Thyroid gland (tissue), 4 donors: ENCODE measurements around the gene MMP11. TPM values are rescaled to one million over a fixed set of nuclear protein-coding genes. Genes with fewer than 3 reads are reported as not detected.
A peak's percentile ranks its signal among the peaks of the same experiment; 100 is the strongest.

Experiments used
- DNase-seq, 2 donors: peaks; one replicate each; pipeline ENCODE4 v3.0.0-alpha.2; 2019
- H3K27ac ChIP-seq, 3 donors: fragments of 200-600 bp; sonication (generic); 1 replicate in 2 of 3; 2 replicates in 1 of 3; pipeline ENCODE4 v1.5.1; 2016 to 2019; ENCODE audit warnings: mild to moderate bottlenecking in 1 of 3, moderate library complexity in 1 of 3
- H3K27me3 ChIP-seq: fragments of 200-600 bp; sonication (generic); one replicate; pipeline ENCODE4 v1.5.1; 2019
- H3K36me3 ChIP-seq, 2 donors: fragments of 200-600 bp; sonication (generic); one replicate each; pipeline ENCODE4 v1.5.1; 2016 to 2019
- H3K4me1 ChIP-seq, 2 donors: fragments of 200-600 bp; sonication (generic); one replicate each; pipeline ENCODE4 v1.5.1; 2017 to 2019
- H3K4me3 ChIP-seq, 3 donors: fragments of 200-600 bp; sonication (generic); replicated peaks in 1 of 3; 1 replicate in 2 of 3; 2 replicates in 1 of 3; pipeline ENCODE4 v1.5.1; 2016; ENCODE audit warnings: mild to moderate bottlenecking in 1 of 3
- H3K9me3 ChIP-seq: fragments of 200-600 bp; sonication (generic); one replicate; pipeline ENCODE4 v1.5.1; 2017
- CTCF ChIP-seq, 6 experiments: fragments of 200-600 bp in 3 of 6; fragments of 450-650 bp in 3 of 6; sonication (generic) in 3 of 6; IDR thresholded peaks; one replicate each; pipeline ENCODE4 v1.5.1; 2016 to 2019; ENCODE audit warnings: antibody characterized with exemption in 6 of 6, mild to moderate bottlenecking in 2 of 6, inconsistent platforms in 1 of 6, moderate library complexity in 1 of 6
- POLR2A ChIP-seq, 2 donors: fragments of 450-650 bp; IDR thresholded peaks; one replicate each; pipeline ENCODE4 v1.6.1; 2017; ENCODE audit warnings: antibody characterized with exemption in 2 of 2, mild to moderate bottlenecking in 2 of 2, moderate library complexity in 1 of 2
- WGBS, 2 donors: methylation state at CpG; one replicate each; pipeline ENCODE4 v1.1.5; 2017; 5-methylcytosine and 5-hydroxymethylcytosine counted together
- intact Hi-C: fragments of 100-400 bp; cut with DNase I; formaldehyde crosslinking; loops from one replicate; pipeline ENCODE4 v1.15.1; 2023
- total RNA-seq, 4 donors: library from RNA; depleted of rRNA; stranded (reverse); fragments of >200 nt; gene quantifications; one replicate each; pipeline ENCODE4 v1.2.3, GENCODE V29; 2016

Gene MMP11
- total RNA-seq, 4 donors from 2014 or later, result 0.38 to 2.3 (median 1.7) TPM

- TF ChIP-seq POLR2A (IDR thresholded peaks at IDR 0.05) (no peak), CTCF (IDR thresholded peaks at IDR 0.05) (no peak)
- DNase-seq, result no peak
- peaks cover 22 to 43% of the 10 kb centered on the region in 2 donors for H3K36me3 ChIP-seq
- H3K9me3 ChIP-seq, result no peaks in the 10 kb centered on the region
- H3K27ac ChIP-seq, result no peak overlapping the region
- H3K4me1 ChIP-seq, result peaks cover 0 to 6% of the 10 kb centered on the region in 2 donors
- no peak overlapping the region for H3K4me3 ChIP-seq
- intact Hi-C loops, result no loop called here
- H3K27me3 ChIP-seq, result no peaks in the 10 kb centered on the region
- 80 to 83% methylated on average over 10 of the region's 10 CpGs for WGBS, 2 donors
These were observed 43.0 kb downstream of the MMP11 start for GRCh38 chr22:23815541-23816155.

GRCh38 chr22:23816156-23816976 is 43.7 kb downstream of the MMP11 start:
- TF ChIP-seq POLR2A (IDR thresholded peaks at IDR 0.05) (no peak), CTCF (IDR thresholded peaks at IDR 0.05) (no peak)
- no peaks in the 10 kb centered on the region for H3K27me3 ChIP-seq
- 83 to 90% methylated on average over 15 to 18 of the region's 18 CpGs for WGBS, 2 donors

DNA sequence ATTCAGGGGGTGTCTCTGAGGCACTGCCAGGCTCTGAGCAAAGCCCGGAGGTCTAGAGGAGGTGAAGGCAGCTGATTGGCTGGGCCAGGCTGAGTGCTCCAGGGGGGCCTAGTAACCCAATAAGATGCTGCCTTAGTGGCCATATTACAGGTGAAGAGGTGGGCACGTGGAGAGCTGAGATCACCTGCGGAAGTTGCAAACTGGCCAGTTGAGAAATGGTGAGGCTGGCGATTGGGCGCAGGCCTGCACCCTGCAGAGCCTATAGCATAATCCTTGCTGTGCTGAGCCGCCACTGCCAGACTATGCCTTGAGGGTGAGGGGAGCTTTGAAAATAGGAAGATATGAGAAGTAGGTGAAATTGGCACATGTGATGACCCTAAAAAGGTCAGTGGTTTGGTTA is 44.5 kb downstream of the MMP11 start:
- Histone ChIP-seq H3K9me3 (no peaks in the 10 kb centered on the region), H3K27ac (no peak overlapping the region), H3K36me3 (peaks cover 22 to 45% of the 10 kb centered on the region in 2 donors), H3K4me1 (peaks cover 0 to 18% of the 10 kb centered on the region in 2 donors), H3K4me3 (no peak overlapping the region), H3K27me3 (no peaks in the 10 kb centered on the region)
- DNase-seq, result no peak
- intact Hi-C loops, result no loop called here
- TF ChIP-seq CTCF (IDR thresholded peaks at IDR 0.05) (no peak), POLR2A (IDR thresholded peaks at IDR 0.05) (no peak)
- 90 to 97% methylated on average over 5 to 6 of the region's 6 CpGs for WGBS, 2 donors

More at GRCh38 chr22:23816156-23816976, 43.7 kb downstream of the MMP11 start:
- H3K27ac ChIP-seq, result no peak overlapping the region
- no peak overlapping the region for H3K4me3 ChIP-seq
- H3K9me3 ChIP-seq, result no peaks in the 10 kb centered on the region
- peaks cover 0 to 13% of the 10 kb centered on the region in 2 donors for H3K4me1 ChIP-seq
- H3K36me3 ChIP-seq, result peaks cover 22 to 47% of the 10 kb centered on the region in 2 donors
- no peak for DNase-seq
- intact Hi-C loops, result no loop called here

- Histone ChIP-seq H3K4me1 (peaks cover 0 to 24% of the 10 kb centered on the region in 2 donors), H3K27me3 (no peaks in the 10 kb centered on the region), H3K27ac (no peak overlapping the region), H3K9me3 (no peaks in the 10 kb centered on the region), H3K36me3 (peaks cover 22 to 50% of the 10 kb centered on the region in 2 donors), H3K4me3 (no peak overlapping the region)
- DNase-seq, result no peak
- TF ChIP-seq POLR2A (IDR thresholded peaks at IDR 0.05) (no peak), CTCF (IDR thresholded peaks at IDR 0.05) (no peak)
- 88 to 94% methylated on average over 2 of the region's 2 CpGs for WGBS, 2 donors
- intact Hi-C loops, result no loop called here
These were observed 45.9 kb downstream of the MMP11 start for GRCh38 chr22:23818541-23818940.

- peak in 1 of 2 donors; percentile 41 for DNase-seq
- Histone ChIP-seq H3K27ac (peak overlapping the region in 1 of 3 donors; percentile 6), H3K9me3 (no peaks in the 10 kb centered on the region), H3K27me3 (no peaks in the 10 kb centered on the region), H3K4me1 (peaks cover 0 to 24% of the 10 kb centered on the region in 2 donors), H3K36me3 (peaks cover 39 to 73% of the 10 kb centered on the region in 2 donors), H3K4me3 (no peak overlapping the region)
- WGBS, 2 donors, result 44 to 52% methylated on average over 4 of the region's 4 CpGs
- intact Hi-C loops, result no loop called here
- no peak for TF ChIP-seq CTCF (IDR thresholded peaks at IDR 0.05)
- no peak for TF ChIP-seq POLR2A (IDR thresholded peaks at IDR 0.05)
These were observed 48.1 kb downstream of the MMP11 start for GRCh38 chr22:23820748-23821211.
